ENCODE measurements around the gene PRELID3B. TPM values are rescaled to one million over a fixed set of nuclear protein-coding genes. Genes with fewer than 3 reads are reported as not detected.
"Not testable (repeated sequence)": the region's sequence is repeated elsewhere in the genome, so short reads cannot be mapped to it uniquely, and the experiment has no call there.

PRELID3B gene
- total RNA-seq, 1 donor from 2014 or later = 45.7 TPM

GRCh38 chr20:59015812-59016711, 26.5 kb downstream of the PRELID3B start:
- ATAC-seq (no peak), DNase-seq (ENCODE audit: missing footprints) (no peak)
- intact Hi-C loops (cut with DNase I) = no loop called here

- no peak for ATAC-seq
- intact Hi-C loops (cut with DNase I) = no loop called here
Observed at GRCh38 chr20:59015411-59015810, 27.2 kb downstream of the PRELID3B start.

GRCh38 chr20:59014680-59015389, 27.8 kb downstream of the PRELID3B start:
- DNase-seq (ENCODE audit: missing footprints) (no peak), ATAC-seq (no peak)
- intact Hi-C loops (cut with DNase I) = no loop called here

More at GRCh38 chr20:59015411-59015810, 27.2 kb downstream of the PRELID3B start:
- DNase-seq (ENCODE audit: missing footprints) = no peak

- DNase-seq (ENCODE audit: missing footprints) (no peak), ATAC-seq (no peak)
- intact Hi-C loops (cut with DNase I) = no loop called here
Observed at GRCh38 chr20:59013959-59014608, 28.5 kb downstream of the PRELID3B start.

- DNase-seq (ENCODE audit: missing footprints) (no peak), ATAC-seq (no peak)
- intact Hi-C loops (cut with DNase I) = no loop called here
Observed at GRCh38 chr20:59013031-59013951, 29.3 kb downstream of the PRELID3B start.

GRCh38 chr20:59011874-59012157, 30.8 kb downstream of the PRELID3B start:
- intact Hi-C loops (cut with DNase I); ATAC-seq; DNase-seq (ENCODE audit: missing footprints): not testable (repeated sequence)

- intact Hi-C loops (cut with DNase I) = no loop called here
- no peak for DNase-seq (ENCODE audit: missing footprints)
- ATAC-seq = no peak
Observed at GRCh38 chr20:59010995-59011873, 31.4 kb downstream of the PRELID3B start.

- DNase-seq (ENCODE audit: missing footprints) (no peak), ATAC-seq (no peak)
- intact Hi-C loops (cut with DNase I) = no loop called here
Observed at GRCh38 chr20:59010321-59010994, 32.1 kb downstream of the PRELID3B start.

- DNase-seq (ENCODE audit: missing footprints) (no peak), ATAC-seq (no peak)
- intact Hi-C loops (cut with DNase I) = no loop called here
Observed at GRCh38 chr20:59008715-59009336, 33.8 kb downstream of the PRELID3B start.

GRCh38 chr20:59007665-59008511, 34.7 kb downstream of the PRELID3B start:
- intact Hi-C loops (cut with DNase I) = no loop called here
- DNase-seq (ENCODE audit: missing footprints) = peak; percentile 77
- ATAC-seq = no peak

GRCh38 chr20:59006864-59007664, 35.5 kb downstream of the PRELID3B start, which contains the start of gene CTSZ:
Gene CTSZ (minus strand): TSS chr20:59007254. CDS start chr20:59007128, 126 bp downstream.
- ATAC-seq (peak; percentile 89), DNase-seq (ENCODE audit: missing footprints) (peak; percentile 89)
- intact Hi-C loops (cut with DNase I) = no loop called here

- DNase-seq (ENCODE audit: missing footprints) = no peak
- intact Hi-C loops (cut with DNase I) = no loop called here
- peak; percentile 2 for ATAC-seq
Observed at GRCh38 chr20:59006167-59006863, 36.3 kb downstream of the PRELID3B start.

GRCh38 chr20:59005523-59006166, 36.9 kb downstream of the PRELID3B start:
- ATAC-seq (no peak), DNase-seq (ENCODE audit: missing footprints) (no peak)
- intact Hi-C loops (cut with DNase I) = loop anchor here (2.0 kb wide), 1 partner anchor 23 kb away; no protein-coding TSS in a partner anchor

Measured in Right ventricle myocardium inferior (tissue), 1 donor.